Stimulated activated CD4-positive, alpha-beta T cell treated with anti-CD3 and anti-CD28 coated beads, Interleukin-1b, Interleukin-23, amount 100 ng/mL, for 1 hour (primary cell): ENCODE data around the gene CDC73.
"Not testable (repeated sequence)": the region's sequence is repeated elsewhere in the genome, so short reads cannot be mapped to it uniquely, and the experiment has no call there.

Experiments used
- DNase-seq, 2 donors: peaks; one replicate each; pipeline ENCODE4 v3.0.0-alpha.2; 2020; ENCODE audit warnings: low read depth in 2 of 2

Gene CDC73

GRCh38 chr1:193113992-193114332 is 7.9 kb upstream of the CDC73 start:
- no peak for DNase-seq

GRCh38 chr1:193114485-193115095 is 7.2 kb upstream of the CDC73 start:
- DNase-seq = no peak

- DNase-seq = no peak
These were observed 6.1 kb upstream of the CDC73 start for GRCh38 chr1:193115629-193116227.

- not testable (repeated sequence) for DNase-seq
These were observed 4.7 kb upstream of the CDC73 start for GRCh38 chr1:193117167-193117566.

GRCh38 chr1:193118194-193118593 is 3.6 kb upstream of the CDC73 start:
- DNase-seq = no peak

GRCh38 chr1:193118803-193119730 is 2.8 kb upstream of the CDC73 start:
- DNase-seq = no peak

- DNase-seq = no peak
These were observed 1.1 kb upstream of the CDC73 start for GRCh38 chr1:193120604-193121166.

- no peak for DNase-seq
These were observed 1.9 kb downstream of the CDC73 start for GRCh38 chr1:193123751-193124150.

- DNase-seq = no peak
These were observed 3.5 kb downstream of the CDC73 start for GRCh38 chr1:193125369-193125768.

GRCh38 chr1:193131266-193131860 is 9.5 kb downstream of the CDC73 start:
- DNase-seq = no peak

- DNase-seq = no peak
These were observed 18.4 kb downstream of the CDC73 start for GRCh38 chr1:193140254-193140653.

GRCh38 chr1:193141804-193142203 is 20.0 kb downstream of the CDC73 start:
- no peak for DNase-seq

GRCh38 chr1:193142409-193142808 is 20.6 kb downstream of the CDC73 start:
- DNase-seq = no peak

GRCh38 chr1:193143285-193143684 is 21.5 kb downstream of the CDC73 start:
- no peak for DNase-seq

- no peak for DNase-seq
These were observed 22.6 kb downstream of the CDC73 start for GRCh38 chr1:193144361-193144938.

GRCh38 chr1:193144999-193145398 is 23.2 kb downstream of the CDC73 start:
- DNase-seq = no peak

GRCh38 chr1:193156117-193156821 is 34.4 kb downstream of the CDC73 start:
- DNase-seq = no peak

- DNase-seq = no peak
These were observed 35.0 kb downstream of the CDC73 start for GRCh38 chr1:193156822-193157142.

GRCh38 chr1:193157360-193157759 is 35.5 kb downstream of the CDC73 start:
- no peak for DNase-seq

GRCh38 chr1:193176113-193176512 is 54.3 kb downstream of the CDC73 start:
- DNase-seq = no peak

- no peak for DNase-seq
These were observed 55.0 kb downstream of the CDC73 start for GRCh38 chr1:193176788-193177187.
